Karpas-422 (cell line): Measurements from ENCODE around the gene TMEM108. TPM values are rescaled to one million over a fixed set of nuclear protein-coding genes. Genes with fewer than 3 reads are reported as not detected.

ENCODE experiments used
- DNase-seq: peaks from one replicate; pipeline ENCODE4 v3.0.0-alpha.2; 2015
- H2AFZ ChIP-seq: fragments of 200-600 bp; sonication (generic); 2 replicates; pipeline ENCODE4 v1.6.1; 2014; ENCODE audit warnings: antibody characterized with exemption, low read length, mixed read lengths
- H3K27ac ChIP-seq: fragments of 200-600 bp; sonication (generic); 2 replicates; pipeline ENCODE4 v1.5.1; 2014; ENCODE audit warnings: mild to moderate bottlenecking, low read length, moderate library complexity
- H3K27me3 ChIP-seq: fragments of 200-600 bp; sonication (generic); 2 replicates; pipeline ENCODE4 v1.6.1; 2014; ENCODE audit warnings: low read length, mixed read lengths
- H3K36me3 ChIP-seq: fragments of 200-600 bp; sonication (generic); 2 replicates; pipeline ENCODE4 v1.6.1; 2014; ENCODE audit warnings: low read length, mixed read lengths; ENCODE audit not compliant: insufficient read depth
- H3K4me1 ChIP-seq: fragments of 200-600 bp; sonication (generic); 2 replicates; pipeline ENCODE4 v1.6.1; 2014; ENCODE audit warnings: mild to moderate bottlenecking, low read length, mixed read lengths
- H3K4me2 ChIP-seq: fragments of 200-600 bp; sonication (generic); 2 replicates; pipeline ENCODE4 v1.6.1; 2014; ENCODE audit warnings: low read length, low read depth, mild to moderate bottlenecking; ENCODE audit not compliant: poor library complexity, severe bottlenecking
- H3K4me3 ChIP-seq: fragments of 200-600 bp; sonication (generic); 2 replicates; pipeline ENCODE4 v1.5.1; 2014; ENCODE audit warnings: mild to moderate bottlenecking, antibody characterized with exemption, low read length, mixed read lengths
- H3K79me2 ChIP-seq: fragments of 200-600 bp; sonication (generic); 2 replicates; pipeline ENCODE4 v1.6.1; 2014; ENCODE audit warnings: mild to moderate bottlenecking, low read length, mixed read lengths
- H3K9ac ChIP-seq: fragments of 200-600 bp; sonication (generic); 2 replicates; pipeline ENCODE4 v1.6.0; 2014; ENCODE audit warnings: low read length
- H3K9me2 ChIP-seq: fragments of 200-600 bp; sonication (generic), shearing (Covaris generic); replicated peaks from 2 replicates; pipeline ENCODE4 v1.6.0; 2014; ENCODE audit warnings: mild to moderate bottlenecking, low read length, moderate library complexity; ENCODE audit not compliant: insufficient read depth
- H3K9me3 ChIP-seq: fragments of 300-700, 200-600 bp; sonication (generic); 2 replicates; pipeline ENCODE4 v1.6.1; 2014; ENCODE audit warnings: low read length, mixed read lengths
- H4K20me1 ChIP-seq: fragments of 200-600 bp; sonication (generic); 2 replicates; pipeline ENCODE4 v1.6.1; 2014; ENCODE audit warnings: mild to moderate bottlenecking, antibody characterized with exemption, low read length, low read depth; ENCODE audit not compliant: insufficient read depth
- total RNA-seq: library from RNA; depleted of rRNA; stranded (reverse); fragments of >200 nt; shearing (Covaris generic); gene quantifications from 2 replicates; pipeline ENCODE4 v1.2.3, GENCODE V29; 2014; ENCODE audit warnings: low replicate concordance

The TMEM108 gene
- total RNA-seq, 1 experiment from 2014 or later = not detected

DNA sequence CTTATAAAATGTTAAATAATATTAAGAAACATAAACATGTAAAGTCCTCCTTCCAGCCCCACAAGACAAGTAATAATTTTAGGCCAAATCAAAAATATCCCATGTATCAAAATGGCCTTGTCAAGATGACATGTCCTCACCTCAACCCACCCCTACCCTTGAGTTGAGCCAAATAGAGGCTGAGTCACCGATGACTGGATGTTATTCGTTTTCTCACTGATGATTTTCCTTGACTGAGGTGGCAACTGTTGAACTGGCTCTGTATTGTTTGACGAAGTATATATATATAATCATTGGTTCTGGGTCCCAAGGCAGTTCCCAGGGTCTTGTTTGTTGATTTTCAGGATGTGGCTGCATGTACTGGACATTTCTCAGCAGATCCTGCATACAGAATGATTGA is 75.3 kb downstream of the TMEM108 start:
- Histone ChIP-seq H3K9me3 (no peaks in the 10 kb centered on the region), H3K27me3 (no peaks in the 10 kb centered on the region), H3K4me1 (peaks cover 4% of the 10 kb centered on the region), H3K9ac (no peak overlapping the region), H3K36me3 (no peaks in the 10 kb centered on the region), H2AFZ (no peak overlapping the region), H3K79me2 (no peaks in the 10 kb centered on the region), H3K9me2 (no peaks in the 10 kb centered on the region), H3K4me3 (no peak overlapping the region), H3K4me2 (no peak overlapping the region), H4K20me1 (no peaks in the 10 kb centered on the region), H3K27ac (no peak overlapping the region)
- DNase-seq = no peak

DNA sequence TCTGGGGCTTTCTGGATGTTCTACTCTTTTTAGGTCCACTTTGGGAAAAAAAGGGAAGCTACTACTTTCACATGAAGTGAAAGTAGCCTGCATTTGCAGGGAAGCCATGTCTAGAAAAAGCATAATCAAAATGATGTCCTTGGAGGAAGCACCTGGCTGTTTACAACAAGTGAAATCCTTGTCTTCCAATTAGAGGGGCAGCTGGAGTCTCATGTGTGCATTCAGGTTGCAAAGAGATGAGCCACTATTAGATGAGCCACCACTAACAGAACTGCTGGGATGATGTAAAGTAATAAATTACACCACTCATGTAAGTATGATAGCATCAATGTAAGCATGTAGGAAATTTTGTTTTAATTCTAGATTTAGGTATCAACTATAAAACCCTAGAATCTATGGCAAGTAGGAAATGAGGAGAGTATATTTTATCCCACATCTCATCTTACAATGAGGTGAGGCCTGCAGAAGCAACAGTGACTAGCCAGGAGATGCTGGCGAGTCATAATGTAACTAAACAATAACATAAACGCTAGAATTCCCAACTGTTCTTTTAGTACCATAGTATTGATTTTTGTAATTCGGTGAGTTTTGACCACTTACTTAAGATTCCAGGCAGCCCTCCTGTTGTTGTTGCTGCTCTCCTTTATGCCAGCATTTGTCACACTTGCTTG is 75.9 kb downstream of the TMEM108 start:
- H3K4me3 ChIP-seq = no peak overlapping the region
- H3K9me2 ChIP-seq = no peaks in the 10 kb centered on the region
- no peaks in the 10 kb centered on the region for H3K79me2 ChIP-seq
- no peaks in the 10 kb centered on the region for H3K27me3 ChIP-seq
- no peak overlapping the region for H3K4me2 ChIP-seq
- H2AFZ ChIP-seq = no peak overlapping the region
- H4K20me1 ChIP-seq = no peaks in the 10 kb centered on the region
- no peak overlapping the region for H3K9ac ChIP-seq
- no peaks in the 10 kb centered on the region for H3K9me3 ChIP-seq
- H3K36me3 ChIP-seq = no peaks in the 10 kb centered on the region
- no peak overlapping the region for H3K27ac ChIP-seq
- DNase-seq = no peak
- H3K4me1 ChIP-seq = peaks cover 2% of the 10 kb centered on the region

DNA sequence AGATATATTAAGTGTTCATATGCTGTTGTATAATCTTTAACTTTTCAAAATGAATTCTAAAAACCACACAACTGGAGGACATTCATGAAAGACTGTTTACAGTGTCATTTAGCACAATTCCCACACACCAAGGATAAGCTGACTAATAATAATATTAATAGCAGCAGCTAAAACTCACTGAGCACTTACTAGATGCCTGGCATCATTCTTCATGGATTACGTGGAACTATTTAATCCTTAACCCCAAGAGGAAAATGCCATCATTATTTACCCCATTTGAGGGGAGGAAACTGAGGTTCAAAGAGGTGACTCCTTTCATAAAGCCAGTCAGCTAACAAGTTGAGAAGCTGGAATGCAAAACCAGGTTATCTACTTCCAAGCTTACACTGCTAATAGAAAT is 77.0 kb downstream of the TMEM108 start:
- H3K4me1 ChIP-seq = no peaks in the 10 kb centered on the region
- H3K27ac ChIP-seq = no peak overlapping the region
- DNase-seq = no peak
- no peak overlapping the region for H3K9ac ChIP-seq
- no peaks in the 10 kb centered on the region for H3K9me2 ChIP-seq
- H3K36me3 ChIP-seq = no peaks in the 10 kb centered on the region
- H3K9me3 ChIP-seq = no peaks in the 10 kb centered on the region
- H3K27me3 ChIP-seq = no peaks in the 10 kb centered on the region
- H3K79me2 ChIP-seq = no peaks in the 10 kb centered on the region
- no peak overlapping the region for H2AFZ ChIP-seq
- H3K4me2 ChIP-seq = no peak overlapping the region
- no peak overlapping the region for H3K4me3 ChIP-seq
- H4K20me1 ChIP-seq = no peaks in the 10 kb centered on the region

DNA sequence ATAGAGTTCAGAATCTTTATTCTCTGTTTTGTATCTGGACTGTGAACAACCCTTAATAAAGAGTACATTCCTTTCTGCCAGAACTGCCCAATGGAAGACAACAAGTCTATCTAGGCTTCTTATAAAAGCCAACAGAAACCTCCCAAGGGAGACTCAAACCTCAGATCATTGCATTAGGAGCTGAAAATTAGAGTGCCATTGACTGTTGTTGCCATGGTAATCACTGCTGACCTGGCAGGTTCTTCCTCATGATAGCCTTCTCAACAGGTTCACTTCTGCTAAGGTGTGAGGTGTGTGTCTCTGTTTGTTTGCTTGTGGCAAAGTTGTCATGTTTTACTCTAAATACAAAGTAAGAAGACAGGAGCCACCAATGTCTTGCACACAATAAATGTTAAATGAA is 79.2 kb downstream of the TMEM108 start:
- Histone ChIP-seq H3K4me2 (no peak overlapping the region), H3K4me1 (no peaks in the 10 kb centered on the region), H3K36me3 (no peaks in the 10 kb centered on the region), H4K20me1 (no peaks in the 10 kb centered on the region), H3K9me2 (no peaks in the 10 kb centered on the region), H3K9me3 (no peaks in the 10 kb centered on the region), H3K27me3 (no peaks in the 10 kb centered on the region), H3K4me3 (no peak overlapping the region), H3K9ac (no peak overlapping the region), H3K27ac (no peak overlapping the region), H2AFZ (no peak overlapping the region), H3K79me2 (no peaks in the 10 kb centered on the region)
- no peak for DNase-seq

DNA sequence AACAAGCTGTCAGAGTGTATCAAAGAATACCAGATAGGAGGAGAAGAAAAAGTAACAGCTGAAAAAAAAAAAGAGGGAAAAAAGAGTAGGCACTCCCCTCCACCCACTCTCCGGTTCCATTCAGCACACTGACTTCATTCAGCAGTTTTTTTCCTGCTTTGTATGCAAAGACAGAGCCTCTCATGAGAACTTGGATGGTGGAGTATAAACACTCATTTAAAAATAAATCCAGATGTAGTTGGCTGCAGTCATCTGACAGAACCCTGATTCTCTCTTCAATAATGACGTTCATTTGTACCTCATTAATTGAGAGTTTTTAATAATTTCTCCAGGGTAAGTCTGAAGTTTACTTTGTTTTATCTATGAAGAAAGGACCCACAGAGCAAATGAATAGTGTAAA is 81.0 kb downstream of the TMEM108 start:
- no peaks in the 10 kb centered on the region for H3K4me1 ChIP-seq
- no peaks in the 10 kb centered on the region for H3K27me3 ChIP-seq
- H3K36me3 ChIP-seq = no peaks in the 10 kb centered on the region
- H3K79me2 ChIP-seq = no peaks in the 10 kb centered on the region
- no peak overlapping the region for H3K27ac ChIP-seq
- H3K9me2 ChIP-seq = no peaks in the 10 kb centered on the region
- no peak overlapping the region for H3K4me3 ChIP-seq
- no peaks in the 10 kb centered on the region for H3K9me3 ChIP-seq
- H3K4me2 ChIP-seq = no peak overlapping the region
- no peak overlapping the region for H3K9ac ChIP-seq
- no peaks in the 10 kb centered on the region for H4K20me1 ChIP-seq
- no peak for DNase-seq
- H2AFZ ChIP-seq = no peak overlapping the region

DNA sequence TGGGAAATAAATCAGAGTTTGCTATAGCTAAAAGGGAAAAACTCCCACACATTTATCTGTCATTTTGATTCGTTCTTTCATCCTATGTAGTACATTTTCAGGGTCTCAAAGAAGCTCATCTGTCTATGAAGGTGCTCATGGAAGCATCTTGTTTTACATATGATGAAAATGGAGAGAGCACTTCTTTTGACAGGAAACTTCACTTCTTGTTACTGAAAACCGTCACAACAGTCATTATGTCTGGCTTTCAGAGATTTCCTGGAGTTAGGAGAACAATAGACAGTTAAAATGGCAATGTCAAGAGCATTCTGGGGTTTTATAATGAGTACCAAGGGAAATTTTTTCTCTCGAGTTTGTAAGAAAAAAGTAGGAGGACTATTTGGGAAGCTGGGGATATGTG is 83.3 kb downstream of the TMEM108 start:
- H3K9me3 ChIP-seq = no peaks in the 10 kb centered on the region

DNA sequence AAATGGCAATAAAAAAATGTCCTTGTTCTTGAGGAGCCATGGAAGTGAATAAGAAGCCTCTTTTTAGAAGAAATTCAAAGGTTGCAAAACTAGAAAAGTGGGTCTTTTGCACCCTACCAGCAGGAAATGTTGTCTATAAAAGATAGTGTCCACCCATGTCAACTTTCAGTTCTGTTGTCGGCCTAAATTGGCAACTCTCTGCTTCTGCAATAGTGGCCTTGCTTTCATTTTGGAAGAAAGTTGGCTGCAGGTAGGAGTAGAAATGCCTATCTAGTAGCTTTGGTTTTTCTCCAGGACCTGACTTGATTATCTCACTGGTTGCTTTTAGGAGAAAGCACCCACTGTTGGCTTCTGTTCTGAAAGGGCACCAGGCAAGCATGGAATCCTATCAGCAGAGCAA is 85.4 kb downstream of the TMEM108 start:
- no peak overlapping the region for H3K4me3 ChIP-seq

More for the DNA sequence above, 83.3 kb downstream of the TMEM108 start:
- no peaks in the 10 kb centered on the region for H3K36me3 ChIP-seq
- DNase-seq = no peak
- no peaks in the 10 kb centered on the region for H3K4me1 ChIP-seq
- H3K9ac ChIP-seq = no peak overlapping the region
- H4K20me1 ChIP-seq = no peaks in the 10 kb centered on the region
- H3K9me2 ChIP-seq = no peaks in the 10 kb centered on the region
- H3K27me3 ChIP-seq = no peaks in the 10 kb centered on the region
- no peak overlapping the region for H3K27ac ChIP-seq
- no peak overlapping the region for H3K4me2 ChIP-seq
- H3K79me2 ChIP-seq = no peaks in the 10 kb centered on the region
- no peak overlapping the region for H3K4me3 ChIP-seq
- H2AFZ ChIP-seq = no peak overlapping the region

DNA sequence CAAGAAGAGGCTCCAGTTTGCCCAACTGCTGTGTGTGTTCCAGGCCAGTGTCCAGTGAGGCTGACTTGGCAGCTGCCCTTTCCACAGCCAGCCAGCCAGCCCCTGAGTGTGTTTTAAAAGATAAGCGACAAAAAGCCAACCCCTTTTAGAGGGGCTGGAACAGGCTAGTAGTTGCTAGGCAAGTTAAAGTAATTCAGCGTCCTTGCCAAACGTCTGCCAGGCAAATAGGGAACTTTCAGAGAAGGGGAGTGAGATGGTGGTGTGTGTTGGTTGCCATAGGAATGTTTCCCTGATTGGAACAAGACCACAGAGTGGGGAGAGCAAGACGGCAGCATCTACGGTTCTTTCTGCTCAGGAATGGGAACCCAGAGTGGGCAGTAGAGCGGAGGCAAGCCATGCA is 86.3 kb downstream of the TMEM108 start:
- H3K9ac ChIP-seq = no peak overlapping the region
- H3K36me3 ChIP-seq = no peaks in the 10 kb centered on the region
- no peaks in the 10 kb centered on the region for H3K27me3 ChIP-seq

More for the DNA sequence above, 85.4 kb downstream of the TMEM108 start:
- Histone ChIP-seq H3K36me3 (no peaks in the 10 kb centered on the region), H3K27me3 (no peaks in the 10 kb centered on the region), H3K79me2 (no peaks in the 10 kb centered on the region), H3K4me2 (no peak overlapping the region), H3K4me1 (no peaks in the 10 kb centered on the region), H2AFZ (no peak overlapping the region), H4K20me1 (no peaks in the 10 kb centered on the region), H3K27ac (no peak overlapping the region), H3K9me2 (no peaks in the 10 kb centered on the region), H3K9me3 (no peaks in the 10 kb centered on the region), H3K9ac (no peak overlapping the region)
- DNase-seq = no peak

More for the DNA sequence above, 86.3 kb downstream of the TMEM108 start:
- Histone ChIP-seq H3K4me1 (no peaks in the 10 kb centered on the region), H3K4me3 (no peak overlapping the region), H3K79me2 (no peaks in the 10 kb centered on the region), H3K9me3 (no peaks in the 10 kb centered on the region), H3K4me2 (no peak overlapping the region), H2AFZ (no peak overlapping the region), H4K20me1 (no peaks in the 10 kb centered on the region), H3K9me2 (no peaks in the 10 kb centered on the region), H3K27ac (no peak overlapping the region)
- no peak for DNase-seq
